PFSK-1 (cell line): ENCODE measurements around the gene TTC21B.

Experiments used
- FOXP2 ChIP-seq: optimal IDR thresholded peaks from 2 replicates; pipeline ENCODE3; 2011; ENCODE audit warnings: borderline replicate concordance, control low read depth, inconsistent platforms; ENCODE audit not compliant: insufficient read depth; ENCODE audit errors: extremely low read length, extremely low read depth
- POLR2AphosphoS5 ChIP-seq: IDR thresholded peaks from 2 replicates; pipeline ENCODE4 v1.6.1; 2012; ENCODE audit warnings: low read depth, mild to moderate bottlenecking, control low read depth, low read length, moderate library complexity
- REST ChIP-seq, 2 experiments: IDR thresholded peaks; 2 replicates each; pipeline versions ENCODE4 v1.6.1 to v1.8.0; 2011 to 2012; ENCODE audit warnings: low read depth in 2 of 2, low read length in 2 of 2, control low read depth in 1 of 2, inconsistent platforms in 1 of 2, mild to moderate bottlenecking in 1 of 2, moderate library complexity in 1 of 2; ENCODE audit not compliant: insufficient read depth in 1 of 2
- SIN3A ChIP-seq: IDR thresholded peaks from 2 replicates; pipeline ENCODE4 v1.6.1; 2012; ENCODE audit warnings: mild to moderate bottlenecking, low read length, moderate library complexity, borderline replicate concordance; ENCODE audit not compliant: insufficient read depth
- TAF1 ChIP-seq: IDR thresholded peaks from 2 replicates; pipeline ENCODE4 v1.6.1; 2012; ENCODE audit warnings: low read length, control low read depth, borderline replicate concordance; ENCODE audit not compliant: insufficient read depth

Gene TTC21B

GRCh38 chr2:165844216-165844615 lies 109.4 kb downstream of the TTC21B start:
- TF ChIP-seq REST (IDR thresholded peaks at IDR 0.05; ENCODE audit: insufficient read depth in 1 of 2, low read depth in 2 of 2, low read length in 2 of 2) = no peak
- no peak for TF ChIP-seq TAF1
- TF ChIP-seq POLR2AphosphoS5 = no peak

- TF ChIP-seq FOXP2 (no peak), POLR2AphosphoS5 (no peak), SIN3A (no peak), TAF1 (no peak), REST (IDR thresholded peaks at IDR 0.05; ENCODE audit: insufficient read depth in 1 of 2, low read depth in 2 of 2, low read length in 2 of 2) (no peak)
Observed at GRCh38 chr2:165843351-165843750, 110.2 kb downstream of the TTC21B start.

- TF ChIP-seq SIN3A = no peak
- TF ChIP-seq TAF1 = no peak
- no peak for TF ChIP-seq REST (IDR thresholded peaks at IDR 0.05; ENCODE audit: insufficient read depth in 1 of 2, low read depth in 2 of 2, low read length in 2 of 2)
- TF ChIP-seq FOXP2 = no peak
- TF ChIP-seq POLR2AphosphoS5 = no peak
Observed at GRCh38 chr2:165840333-165840958, 113.1 kb downstream of the TTC21B start.

GRCh38 chr2:165839610-165840009 lies 114.0 kb downstream of the TTC21B start:
- no peak for TF ChIP-seq TAF1
- no peak for TF ChIP-seq REST (IDR thresholded peaks at IDR 0.05; ENCODE audit: insufficient read depth in 1 of 2, low read depth in 2 of 2, low read length in 2 of 2)
- TF ChIP-seq SIN3A = no peak
- no peak for TF ChIP-seq POLR2AphosphoS5
- TF ChIP-seq FOXP2 = no peak

GRCh38 chr2:165837122-165837521 lies 116.5 kb downstream of the TTC21B start:
- TF ChIP-seq REST (IDR thresholded peaks at IDR 0.05; ENCODE audit: insufficient read depth in 1 of 2, low read depth in 2 of 2, low read length in 2 of 2) = no peak
- no peak for TF ChIP-seq SIN3A
- no peak for TF ChIP-seq POLR2AphosphoS5
- no peak for TF ChIP-seq FOXP2
- TF ChIP-seq TAF1 = no peak
